Liver (tissue), 9 donors: Measurements from ENCODE around the gene PCED1B. TPM values are rescaled to one million over a fixed set of nuclear protein-coding genes. Genes with fewer than 3 reads are reported as not detected.
A peak's percentile ranks its signal among the peaks of the same experiment; 100 is the strongest.

Experiments
- DNase-seq: peaks from one replicate; pipeline ENCODE4 v3.0.0-alpha.2; 2017; ENCODE audit warnings: low spot score
- H3K27ac ChIP-seq, 2 donors: one replicate each; pipeline ENCODE4 v1.7.0; 2013; ENCODE audit warnings: inconsistent platforms in 2 of 2, low read length in 2 of 2, control low read depth in 1 of 2, low read depth in 1 of 2, mild to moderate bottlenecking in 1 of 2
- H3K27me3 ChIP-seq, 4 donors: one replicate each; pipeline versions ENCODE4 v1.6.1 to v1.7.0; 2013; ENCODE audit warnings: low read length in 3 of 4, inconsistent platforms in 1 of 4, mild to moderate bottlenecking in 1 of 4, moderate library complexity in 1 of 4; ENCODE audit not compliant: control insufficient read depth in 4 of 4, insufficient read depth in 4 of 4
- H3K36me3 ChIP-seq, 4 donors: one replicate each; pipeline versions ENCODE4 v1.6.1 to v1.7.0; 2013; ENCODE audit warnings: low read length in 3 of 4, mild to moderate bottlenecking in 3 of 4, low read depth in 1 of 4, moderate library complexity in 1 of 4; ENCODE audit not compliant: control insufficient read depth in 4 of 4, insufficient read depth in 3 of 4
- H3K4me1 ChIP-seq, 4 donors: one replicate each; pipeline versions ENCODE4 v1.6.1 to v1.7.0; 2013; ENCODE audit warnings: low read length in 3 of 4, mild to moderate bottlenecking in 3 of 4, moderate library complexity in 1 of 4; ENCODE audit not compliant: control insufficient read depth in 4 of 4, insufficient read depth in 4 of 4
- H3K4me3 ChIP-seq, 3 donors: one replicate each; pipeline versions ENCODE4 v1.6.1 to v1.7.0; 2013; ENCODE audit warnings: low read length in 3 of 3, control low read depth in 1 of 3, low read depth in 1 of 3, mild to moderate bottlenecking in 1 of 3
- H3K9ac ChIP-seq, 2 donors: one replicate each; pipeline ENCODE4 v1.7.0; 2013; ENCODE audit warnings: low read length in 2 of 2, mild to moderate bottlenecking in 2 of 2, moderate library complexity in 2 of 2, control low read depth in 1 of 2, low read depth in 1 of 2
- H3K9me3 ChIP-seq, 4 donors: one replicate each; pipeline versions ENCODE4 v1.6.1 to v1.7.0; 2013; ENCODE audit warnings: low read length in 3 of 4; ENCODE audit not compliant: control insufficient read depth in 4 of 4
- ATF3 ChIP-seq: IDR thresholded peaks from 2 replicates; pipeline ENCODE4 v1.6.1; 2016; ENCODE audit warnings: antibody characterized with exemption
- CTCF ChIP-seq: fragments of 150-350 bp; IDR thresholded peaks from 2 replicates; pipeline ENCODE4 v1.5.1; 2017; ENCODE audit warnings: improper control_type of control experiment, low read depth, low read length; ENCODE audit not compliant: missing input control
- FOXA1 ChIP-seq: IDR thresholded peaks from 2 replicates; pipeline ENCODE4 v1.6.1; 2016; ENCODE audit warnings: antibody characterized with exemption
- GABPA ChIP-seq, 2 donors: IDR thresholded peaks in 1 of 2; conservative IDR thresholded peaks in 1 of 2; 2 replicates each; pipeline ENCODE4 v1.6.1; 2016; ENCODE audit warnings: antibody characterized with exemption in 2 of 2, mild to moderate bottlenecking in 1 of 2, moderate library complexity in 1 of 2
- MAX ChIP-seq: IDR thresholded peaks from 2 replicates; pipeline ENCODE4 v1.6.1; 2016; ENCODE audit warnings: antibody characterized with exemption
- RAD21 ChIP-seq, 2 donors: IDR thresholded peaks; 2 replicates each; pipeline ENCODE4 v1.6.1; 2016; ENCODE audit warnings: antibody characterized with exemption in 2 of 2, mild to moderate bottlenecking in 2 of 2
- REST ChIP-seq: IDR thresholded peaks from 2 replicates; pipeline ENCODE4 v1.6.1; 2016; ENCODE audit warnings: antibody characterized with exemption, mild to moderate bottlenecking
- TAF1 ChIP-seq: conservative IDR thresholded peaks from 2 replicates; pipeline ENCODE4 v1.6.1; 2016; ENCODE audit warnings: antibody characterized with exemption, mild to moderate bottlenecking
- WGBS: extraction: QIAGEN DNeasy Blood & Tissue Kit; methylation state at CpG from one replicate; pipeline ENCODE4 v1.1.7; 2013; 5-methylcytosine and 5-hydroxymethylcytosine counted together
- polyA plus RNA-seq, 2 donors: library from polyadenylated mRNA; stranded (reverse) in 1 of 2; unstranded in 1 of 2; fragments of 200-250 nt in 1 of 2; fragments of >200 nt in 1 of 2; fragmentation: Nextera tagmentation in 1 of 2; extraction: Ambion mirVana in 1 of 2; gene quantifications; one replicate each; pipeline versions ENCODE4 v1.2.1 to v1.2.3, GENCODE V29; 2013 to 2015
- total RNA-seq, 2 donors: library from RNA; depleted of rRNA; stranded (reverse); fragments of >200 nt; gene quantifications; one replicate each; pipeline ENCODE4 v1.2.3, GENCODE V29; 2014
- donor health status: healthy.
- donor health status: healthy.
- donor health status: healthy.
- donor health status: healthy.
- donor health status: healthy.

The PCED1B gene
- total RNA-seq = 1 to 10 TPM in 1 of 2 donors, under 1 TPM in 1; 0.51 to 1.3 TPM
- 1 to 10 TPM in 1 of 2 donors, under 1 TPM in 1; 0.85 to 1.8 TPM for polyA plus RNA-seq

- H3K27me3 ChIP-seq = no peaks in the 10 kb centered on the region
- peak within 1 kb of the TSS; percentile 76 to 87 (median 77) for H3K4me3 ChIP-seq
- H3K9ac ChIP-seq = peak within 1 kb of the TSS; percentile 57 to 88
- no peaks in the 10 kb centered on the region for H3K9me3 ChIP-seq
- 0% methylated on average over 58 of the region's 58 CpGs for WGBS
- peaks cover 0 to 17% (median 5%) of the 10 kb centered on the region in 4 donors for H3K4me1 ChIP-seq
- TF ChIP-seq CTCF (peak; percentile 19), RAD21 (IDR thresholded peaks at IDR 0.05) (peak; percentile 77 to 78), ATF3 (no peak), TAF1 (no peak)
- peak within 1 kb of the TSS; percentile 76 to 79 for H3K27ac ChIP-seq
- DNase-seq = peak; percentile 58
- no peaks in the 10 kb centered on the region for H3K36me3 ChIP-seq
Observed at GRCh38 chr12:47079468-47079980, at the start of gene PCED1B, which contains the start of gene AMIGO2. Gene PCED1B (plus strand): TSS chr12:47079621. CDS start chr12:47235064, 155,443 bp downstream. Gene AMIGO2 (minus strand): TSS chr12:47079959. CDS start chr12:47079002, 957 bp downstream.

GRCh38 chr12:47029903-47030302, 49.5 kb upstream of the PCED1B start:
- no peak for TF ChIP-seq MAX
- H3K36me3 ChIP-seq = no peaks in the 10 kb centered on the region
- no peaks in the 10 kb centered on the region for H3K27me3 ChIP-seq
- H3K4me1 ChIP-seq = peaks cover 0 to 14% (median 6%) of the 10 kb centered on the region in 4 donors
- WGBS = 93% methylated on average over 2 of the region's 2 CpGs
- DNase-seq = no peak
- H3K27ac ChIP-seq = no peak overlapping the region
- H3K4me3 ChIP-seq = no peak overlapping the region
- H3K9me3 ChIP-seq = no peaks in the 10 kb centered on the region
- H3K9ac ChIP-seq = no peak overlapping the region

- Histone ChIP-seq H3K4me1 (peaks cover 0 to 14% (median 6%) of the 10 kb centered on the region in 4 donors), H3K9me3 (no peaks in the 10 kb centered on the region), H3K9ac (no peak overlapping the region), H3K4me3 (no peak overlapping the region), H3K27ac (peak overlapping the region; percentile 1 to 22), H3K36me3 (no peaks in the 10 kb centered on the region), H3K27me3 (no peaks in the 10 kb centered on the region)
- no peak for DNase-seq
- WGBS = 13% methylated on average over 1 of the region's 1 CpG
- TF ChIP-seq FOXA1 (no peak), RAD21 (IDR thresholded peaks at IDR 0.05) (peak; percentile 89 to 90), GABPA (IDR thresholded peaks at IDR 0.05 in 1 of 2, conservative IDR thresholded peaks at IDR 0.05 in 1 of 2) (no peak), REST (no peak), CTCF (peak; percentile 60)
Observed at GRCh38 chr12:47032644-47033043, 46.8 kb upstream of the PCED1B start.
